Neuronal stem cell (in vitro differentiated cells): ENCODE results near the gene TRIP12.
"Not testable (repeated sequence)": the region's sequence is repeated elsewhere in the genome, so short reads cannot be mapped to it uniquely, and the experiment has no call there.

Experiments used
- DNase-seq: peaks from one replicate; pipeline ENCODE4 v3.0.0-alpha.2; 2013; ENCODE audit warnings: low spot score
- H2AFZ ChIP-seq: one replicate; pipeline ENCODE4 v1.6.1; 2013; ENCODE audit warnings: mild to moderate bottlenecking, low read length, inconsistent platforms
- H2AK5ac ChIP-seq: 2 replicates; pipeline ENCODE4 v1.6.1; 2013; ENCODE audit warnings: low read depth, mild to moderate bottlenecking, inconsistent platforms, low read length, moderate library complexity, mixed read lengths
- H2BK120ac ChIP-seq: 2 replicates; pipeline ENCODE4 v1.6.1; 2013; ENCODE audit warnings: low read depth, mild to moderate bottlenecking, inconsistent platforms, low read length, moderate library complexity, mixed read lengths
- H2BK12ac ChIP-seq: one replicate; pipeline ENCODE4 v1.6.1; 2013; ENCODE audit warnings: low read length, inconsistent platforms
- H2BK15ac ChIP-seq: 2 replicates; pipeline ENCODE4 v1.6.1; 2013; ENCODE audit warnings: mild to moderate bottlenecking, low read length, inconsistent platforms, mixed read lengths
- H2BK5ac ChIP-seq: one replicate; pipeline ENCODE4 v1.6.1; 2013; ENCODE audit warnings: inconsistent platforms, mild to moderate bottlenecking, low read length, moderate library complexity
- H3K14ac ChIP-seq: one replicate; pipeline ENCODE4 v1.6.1; 2013; ENCODE audit warnings: low read length, inconsistent platforms
- H3K18ac ChIP-seq: 2 replicates; pipeline ENCODE4 v1.6.1; 2013; ENCODE audit warnings: low read length, inconsistent platforms
- H3K23ac ChIP-seq: 2 replicates; pipeline ENCODE4 v1.6.1; 2013; ENCODE audit warnings: low read depth, mild to moderate bottlenecking, mixed read lengths, low read length, inconsistent platforms; ENCODE audit not compliant: poor library complexity
- H3K27ac ChIP-seq: replicated peaks from 3 replicates; pipeline ENCODE4 v1.5.1; 2013; ENCODE audit warnings: low read length, inconsistent platforms
- H3K27me3 ChIP-seq, 3 experiments: 2 replicates each; pipeline ENCODE4 v1.6.1; 2013; ENCODE audit warnings: low read length in 3 of 3, mild to moderate bottlenecking in 2 of 3, inconsistent platforms in 1 of 3, low read depth in 1 of 3, mixed read lengths in 1 of 3, moderate library complexity in 1 of 3; ENCODE audit not compliant: control insufficient read depth in 3 of 3, insufficient read depth in 3 of 3
- H3K36me3 ChIP-seq, 2 donors: replicated peaks in 1 of 2; 2 replicates each; pipeline ENCODE4 v1.6.1; 2013; ENCODE audit warnings: low read length in 2 of 2; ENCODE audit not compliant: control insufficient read depth in 2 of 2, insufficient read depth in 2 of 2
- H3K4ac ChIP-seq: 2 replicates; pipeline ENCODE4 v1.6.1; 2013; ENCODE audit warnings: inconsistent platforms, mild to moderate bottlenecking, low read length, moderate library complexity
- H3K4me1 ChIP-seq, 2 donors: 1 replicate in 1 of 2; 2 replicates in 1 of 2; pipeline ENCODE4 v1.6.1; 2013; ENCODE audit warnings: low read length in 2 of 2, low read depth in 1 of 2; ENCODE audit not compliant: control insufficient read depth in 2 of 2, insufficient read depth in 1 of 2
- H3K4me2 ChIP-seq: one replicate; pipeline ENCODE4 v1.6.1; 2013; ENCODE audit warnings: mild to moderate bottlenecking, low read length, inconsistent platforms; ENCODE audit not compliant: insufficient read depth, poor library complexity, severe bottlenecking
- H3K4me3 ChIP-seq, 2 donors: 2 replicates each; pipeline ENCODE4 v1.5.1; 2013; ENCODE audit warnings: low read length in 2 of 2, mild to moderate bottlenecking in 2 of 2, inconsistent platforms in 1 of 2, moderate library complexity in 1 of 2
- H3K79me1 ChIP-seq: one replicate; pipeline ENCODE4 v1.6.1; 2013; ENCODE audit warnings: low read depth, mild to moderate bottlenecking, inconsistent platforms, low read length, moderate library complexity
- H3K9ac ChIP-seq: one replicate; pipeline ENCODE4 v1.6.1; 2013; ENCODE audit warnings: mild to moderate bottlenecking, low read depth, low read length, inconsistent platforms; ENCODE audit not compliant: poor library complexity
- H3K9me3 ChIP-seq, 2 donors: replicated peaks in 1 of 2; 2 replicates each; pipeline versions ENCODE3 to v1.6.1; 2013; ENCODE audit warnings: low read length in 2 of 2, mild to moderate bottlenecking in 2 of 2, inconsistent platforms in 1 of 2, low read depth in 1 of 2, mixed read lengths in 1 of 2, moderate library complexity in 1 of 2; ENCODE audit not compliant: control insufficient read depth in 2 of 2, insufficient read depth in 1 of 2
- H4K8ac ChIP-seq: one replicate; pipeline ENCODE4 v1.6.1; 2013; ENCODE audit warnings: low read depth, mild to moderate bottlenecking, inconsistent platforms, low read length, moderate library complexity
- H4K91ac ChIP-seq: one replicate; pipeline ENCODE4 v1.6.1; 2013; ENCODE audit warnings: low read length, low read depth, mild to moderate bottlenecking, inconsistent platforms; ENCODE audit not compliant: poor library complexity
- WGBS, 2 donors: extraction: QIAGEN DNeasy Blood & Tissue Kit; methylation state at CpG; one replicate each; pipeline ENCODE4 v1.1.7; 2013; ENCODE audit warnings: missing lambda C conversion rate in 2 of 2, mixed read lengths in 1 of 2; ENCODE audit not compliant: insufficient read length in 2 of 2, insufficient replicate concordance in 1 of 2; ENCODE audit errors: extremely low coverage in 2 of 2; 5-methylcytosine and 5-hydroxymethylcytosine counted together

Gene TRIP12

DNA sequence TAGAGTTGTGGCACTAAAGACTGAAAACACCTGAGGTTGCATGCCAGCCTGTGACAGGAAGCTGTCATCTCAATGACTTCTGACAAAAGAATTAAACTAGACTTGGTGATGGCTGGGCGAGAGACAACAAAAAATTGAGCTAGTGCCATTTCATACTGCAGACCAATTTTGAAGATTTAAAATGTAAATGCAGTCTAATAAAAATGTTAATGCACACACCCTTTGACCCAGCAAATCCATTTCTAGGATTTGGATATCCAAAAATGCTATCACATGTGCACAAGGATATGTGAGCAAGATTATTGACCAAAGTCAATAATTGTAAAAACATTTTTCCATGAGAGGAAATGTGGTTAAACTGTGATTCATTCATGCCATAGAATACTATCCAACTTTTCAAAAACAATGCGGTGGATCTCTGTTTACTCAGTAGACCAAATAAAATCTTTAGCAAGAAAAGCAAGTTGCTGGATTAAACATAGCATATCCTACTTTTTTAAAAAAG lies 6.1 kb upstream of the TRIP12 start:
- Histone ChIP-seq H3K27me3 (no peaks in the 10 kb centered on the region), H3K4me1 (no peaks in the 10 kb centered on the region), H4K91ac (no peak overlapping the region), H2BK12ac (no peak overlapping the region), H3K27ac (no peak overlapping the region), H3K9me3 (no peaks in the 10 kb centered on the region), H2BK15ac (no peak overlapping the region), H3K4ac (no peak overlapping the region), H2AK5ac (no peak overlapping the region), H2BK120ac (no peak overlapping the region), H3K36me3 (no peaks in the 10 kb centered on the region), H2BK5ac (no peak overlapping the region), H3K9ac (no peak overlapping the region), H3K4me2 (no peak overlapping the region), H3K14ac (no peak overlapping the region), H4K8ac (no peak overlapping the region), H3K4me3 (no peak overlapping the region), H3K79me1 (no peaks in the 10 kb centered on the region), H3K18ac (no peak overlapping the region), H3K23ac (no peak overlapping the region), H2AFZ (no peak overlapping the region)
- no peak for DNase-seq
- WGBS, 2 donors = no CpG with 5 or more reads among the region's 2 CpGs

GRCh38 chr2:229925201-229925600 lies 3.4 kb upstream of the TRIP12 start:
- H3K27ac ChIP-seq = no peak overlapping the region
- H2BK120ac ChIP-seq = no peak overlapping the region
- H3K4me1 ChIP-seq = no peaks in the 10 kb centered on the region
- H3K9me3 ChIP-seq = no peaks in the 10 kb centered on the region
- H3K36me3 ChIP-seq = no peaks in the 10 kb centered on the region
- H3K4ac ChIP-seq = no peak overlapping the region
- no peak overlapping the region for H3K4me3 ChIP-seq
- no peak overlapping the region for H2AK5ac ChIP-seq
- H3K23ac ChIP-seq = no peak overlapping the region
- no peak overlapping the region for H3K9ac ChIP-seq
- H2BK5ac ChIP-seq = no peak overlapping the region
- H4K8ac ChIP-seq = no peak overlapping the region
- no peaks in the 10 kb centered on the region for H3K79me1 ChIP-seq
- DNase-seq = no peak
- no peak overlapping the region for H3K4me2 ChIP-seq
- H3K18ac ChIP-seq = no peak overlapping the region
- no peak overlapping the region for H4K91ac ChIP-seq
- no peak overlapping the region for H2BK12ac ChIP-seq
- no peaks in the 10 kb centered on the region for H3K27me3 ChIP-seq
- no peak overlapping the region for H2BK15ac ChIP-seq
- no peak overlapping the region for H3K14ac ChIP-seq
- no peak overlapping the region for H2AFZ ChIP-seq

- not testable (repeated sequence) for H2BK12ac ChIP-seq, H3K36me3 ChIP-seq, DNase-seq, H2AK5ac ChIP-seq, H4K91ac ChIP-seq, H4K8ac ChIP-seq, H2BK15ac ChIP-seq, H3K27ac ChIP-seq, H3K14ac ChIP-seq, H3K4me1 ChIP-seq, H3K9ac ChIP-seq, H3K27me3 ChIP-seq, H3K18ac ChIP-seq, H3K4ac ChIP-seq, H3K4me2 ChIP-seq, H2BK120ac ChIP-seq, H2BK5ac ChIP-seq, H3K79me1 ChIP-seq, H3K9me3 ChIP-seq, H2AFZ ChIP-seq, H3K4me3 ChIP-seq, H3K23ac ChIP-seq
- no CpG with 5 or more reads among the region's 10 CpGs for whole genome bisulfite sequencing, 2 donors
Measured at GRCh38 chr2:229924541-229924940, 2.7 kb upstream of the TRIP12 start.

- H3K4me3 ChIP-seq = peak within 1 kb of the TSS; percentile 61 to 96
- peak within 1 kb of the TSS; percentile 96 for H2AFZ ChIP-seq
- no CpG with 5 or more reads among the region's 61 CpGs for WGBS, 2 donors
- H2BK120ac ChIP-seq = no peak within 1 kb of the TSS
- DNase-seq = no peak
- peaks cover 0 to 7% of the 10 kb centered on the region in 2 donors for H3K4me1 ChIP-seq
- H3K14ac ChIP-seq = peak within 1 kb of the TSS; percentile 8
- H3K79me1 ChIP-seq = peaks cover under 1% of the 10 kb centered on the region
- H3K27ac ChIP-seq = peak within 1 kb of the TSS; percentile 99
- H4K8ac ChIP-seq = no peak within 1 kb of the TSS
- peak within 1 kb of the TSS; percentile 89 for H3K4me2 ChIP-seq
- peak within 1 kb of the TSS; percentile 97 for H2BK5ac ChIP-seq
- no peak within 1 kb of the TSS for H3K4ac ChIP-seq
- peaks cover 2 to 13% of the 10 kb centered on the region in 2 donors for H3K36me3 ChIP-seq
- peak within 1 kb of the TSS; percentile 88 for H3K9ac ChIP-seq
- H3K27me3 ChIP-seq = no peaks in the 10 kb centered on the region
- peak within 1 kb of the TSS; percentile 89 for H3K23ac ChIP-seq
- H2BK12ac ChIP-seq = no peak within 1 kb of the TSS
- H2AK5ac ChIP-seq = no peak within 1 kb of the TSS
- peak within 1 kb of the TSS; percentile 12 for H4K91ac ChIP-seq
- H3K9me3 ChIP-seq = peaks cover 0 to 3% of the 10 kb centered on the region in 2 donors
- no peak within 1 kb of the TSS for H2BK15ac ChIP-seq
- peak within 1 kb of the TSS; percentile 98 for H3K18ac ChIP-seq
Measured at GRCh38 chr2:229922449-229923386, 909 bp upstream of the TRIP12 start, which contains the start of gene FBXO36. FBXO36 (plus strand) TSS chr2:229922503; CDS start chr2:229922514, 11 bp downstream.
